CD4-positive, alpha-beta T cell treated with Interleukin-2 at 100 ng/mL for 4 hours (primary cell): ENCODE data around the gene GFOD1.
A peak's percentile ranks its signal among the peaks of the same experiment; 100 is the strongest.
"Not testable (repeated sequence)": the region's sequence is repeated elsewhere in the genome, so short reads cannot be mapped to it uniquely, and the experiment has no call there.

ENCODE experiments used
- DNase-seq: peaks from one replicate; pipeline ENCODE4 v3.0.0-alpha.2; 2020; ENCODE audit warnings: low spot score

Gene GFOD1

DNA sequence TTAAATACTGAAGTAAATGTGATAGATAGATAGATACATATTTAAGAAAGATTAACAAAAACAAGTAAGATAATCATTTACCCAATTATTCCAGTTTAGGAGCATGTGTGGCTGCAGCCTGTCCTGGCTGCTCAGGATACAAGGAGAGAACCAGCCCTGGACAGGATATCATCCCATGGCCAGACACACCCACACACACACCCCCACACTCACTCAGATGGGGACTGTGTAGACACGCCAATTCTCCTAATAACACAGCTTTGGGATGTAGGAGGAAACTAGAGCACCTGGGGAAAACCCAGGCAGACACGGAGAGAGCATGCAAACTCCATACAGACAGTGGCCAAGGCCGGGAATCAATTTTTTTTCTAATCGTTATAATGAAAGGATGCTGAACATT, 45.6 kb downstream of the GFOD1 start:
- DNase-seq = no peak

DNA sequence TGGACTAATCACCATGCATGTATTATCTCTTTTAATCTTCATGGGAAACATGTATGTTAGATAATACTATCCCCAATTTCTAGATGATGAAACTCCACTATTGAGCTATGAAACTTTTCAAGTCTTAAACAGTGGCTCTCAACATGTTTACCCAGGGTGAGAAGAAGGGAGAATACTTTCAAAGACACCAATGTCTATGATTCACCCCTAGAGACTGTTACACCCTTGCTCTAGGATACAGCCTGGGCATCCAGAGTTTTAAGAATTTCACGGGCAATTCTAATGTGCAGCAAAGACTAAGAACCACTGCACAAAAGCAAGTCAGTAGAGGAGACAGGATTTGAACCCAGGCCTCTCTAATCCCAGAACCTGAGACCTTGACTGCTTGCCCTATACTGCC, 47.8 kb downstream of the GFOD1 start:
- no peak for DNase-seq

DNA sequence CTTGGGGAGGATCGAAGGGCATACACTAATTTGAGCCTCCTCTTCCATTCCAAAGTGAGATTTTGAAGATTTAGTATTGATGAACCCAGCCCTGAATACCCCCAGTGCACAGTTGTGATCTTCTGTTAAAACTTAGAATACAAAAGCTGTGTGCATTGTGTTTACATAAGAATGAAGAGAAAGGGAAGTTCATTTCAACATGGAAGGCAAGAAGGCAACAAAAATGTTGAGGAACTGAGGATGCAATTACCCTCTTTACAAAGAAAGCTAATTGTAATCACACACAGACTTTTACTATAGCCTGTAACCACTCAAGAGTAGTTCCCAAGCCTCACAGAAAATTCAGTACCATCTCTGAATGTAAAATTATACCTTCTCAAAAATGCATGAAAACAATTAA, 49.3 kb downstream of the GFOD1 start:
- no peak for DNase-seq

DNA sequence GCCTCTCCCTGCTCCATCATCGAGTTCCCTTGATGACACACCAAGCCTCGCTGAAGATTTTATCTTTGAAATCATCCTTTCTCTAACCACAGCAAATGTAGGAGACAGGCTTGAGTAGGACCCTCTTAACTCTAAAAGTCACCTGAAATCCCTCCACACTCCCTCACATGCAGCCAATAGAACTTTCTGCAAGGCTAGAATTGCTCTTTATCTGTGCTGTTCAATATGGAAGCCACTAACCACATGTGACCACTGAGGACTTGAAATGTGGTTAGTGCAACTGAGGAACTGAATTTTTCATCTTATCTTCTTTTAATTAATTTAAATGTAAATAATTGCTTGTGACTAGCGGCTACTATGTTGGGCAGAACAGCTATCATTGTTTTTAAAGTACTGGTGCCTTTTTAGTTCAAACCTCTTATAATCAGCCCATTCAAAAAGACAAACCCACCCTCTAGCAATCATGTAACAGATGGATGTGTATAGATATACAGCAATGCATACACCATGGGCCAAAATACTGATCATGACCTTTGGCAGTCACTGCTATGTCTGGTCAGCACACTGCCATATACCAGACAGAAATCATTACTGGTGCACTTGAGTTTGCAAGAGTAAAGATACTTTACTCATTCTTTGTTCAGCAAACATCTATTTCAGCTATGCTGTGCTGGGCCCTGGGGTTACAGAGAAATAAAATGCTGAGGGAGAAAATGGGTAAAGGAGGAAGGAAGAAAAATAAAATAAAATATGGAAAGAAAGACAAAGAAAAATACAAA, 50.0 kb downstream of the GFOD1 start:
- DNase-seq = no peak

DNA sequence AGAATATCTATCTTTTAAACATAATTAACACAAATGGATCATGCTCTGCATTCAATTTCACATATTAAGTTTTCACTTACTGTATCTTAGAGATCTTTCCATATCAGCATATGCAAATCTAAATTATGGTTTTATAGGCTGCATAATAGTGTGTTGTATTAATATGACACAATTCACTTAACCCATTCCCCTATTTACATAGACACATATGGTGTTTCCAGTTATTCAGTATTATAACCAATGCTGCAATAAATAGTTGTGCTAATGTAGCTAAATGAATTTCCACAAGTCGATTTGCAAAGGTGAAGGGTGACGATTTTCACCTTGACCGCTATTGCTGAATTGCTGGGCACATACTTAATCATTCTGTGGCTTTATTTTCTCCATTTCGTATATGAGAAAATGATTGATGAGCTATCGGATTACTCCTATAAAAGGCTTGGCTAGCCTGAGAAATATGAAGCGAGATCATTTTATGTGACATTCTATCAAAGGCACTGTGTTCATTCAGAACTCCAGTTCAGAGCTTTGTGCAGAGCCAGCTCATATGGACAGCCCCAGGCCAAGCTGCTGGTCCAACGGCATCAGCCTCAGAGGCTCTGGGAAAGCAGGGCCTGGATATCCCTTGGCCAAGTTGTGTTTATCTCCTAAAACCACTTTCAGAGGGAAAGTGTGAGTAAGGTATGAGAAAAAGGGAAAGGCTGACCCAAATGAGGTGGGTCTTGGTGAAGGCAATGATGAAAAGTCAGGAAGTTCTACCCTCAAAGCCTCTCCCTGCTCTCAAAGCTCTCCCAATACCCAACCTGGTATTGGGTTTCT, 50.8 kb downstream of the GFOD1 start:
- DNase-seq = no peak

DNA sequence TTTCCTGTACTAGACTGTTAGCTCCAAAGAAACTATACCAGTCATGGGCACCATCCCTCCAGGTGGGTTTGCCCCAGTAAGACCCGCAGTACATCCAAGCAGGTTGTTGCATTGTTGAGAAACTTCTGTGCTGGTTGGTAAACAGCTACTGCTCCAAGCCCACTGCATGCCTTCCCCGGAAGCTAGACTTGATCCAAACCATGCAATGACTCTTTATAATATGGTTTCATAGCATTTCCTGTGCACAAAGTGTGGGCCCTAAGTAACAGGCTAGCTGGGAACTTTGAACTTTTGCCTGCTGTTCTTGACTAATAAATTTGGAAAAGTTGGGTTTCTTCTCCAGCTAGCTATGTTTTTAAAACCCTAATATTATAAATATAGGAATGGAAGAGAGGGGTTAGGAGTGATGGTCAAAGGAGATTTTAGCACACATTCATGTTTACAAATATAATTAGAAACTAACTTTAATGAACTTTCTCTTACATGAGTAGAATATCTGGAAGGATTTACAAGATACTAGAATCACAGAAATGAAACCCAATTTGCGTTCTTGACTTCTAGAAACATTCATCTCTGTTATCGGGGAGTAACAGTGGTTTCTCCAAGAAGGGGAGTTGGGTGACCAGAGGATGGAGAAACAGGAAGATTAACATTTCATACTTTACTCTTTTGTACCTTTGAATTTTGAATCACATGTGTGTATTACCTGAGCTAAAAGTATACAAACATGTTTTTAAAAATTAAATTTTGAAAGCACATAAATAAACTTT, 51.7 kb downstream of the GFOD1 start:
- no peak for DNase-seq

DNA sequence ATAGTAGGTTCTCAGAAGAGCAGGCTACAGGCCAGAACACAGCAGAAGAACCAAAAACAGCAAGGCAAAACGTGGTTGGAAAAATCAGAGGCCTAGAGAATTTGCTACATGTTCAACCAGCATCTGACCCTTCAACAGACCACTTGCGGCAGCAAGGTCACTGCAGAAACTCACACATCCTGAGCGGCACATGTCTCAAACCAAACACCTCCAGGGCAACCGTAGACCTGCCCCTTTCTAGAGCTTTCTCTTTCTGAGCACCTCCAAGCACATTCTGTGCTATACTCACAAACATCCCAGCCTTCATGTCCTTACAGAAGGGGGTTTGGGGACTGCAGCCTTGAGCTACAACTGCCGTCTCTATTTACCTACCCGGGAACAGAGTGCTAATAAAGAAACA, 52.6 kb downstream of the GFOD1 start:
- no peak for DNase-seq

DNA sequence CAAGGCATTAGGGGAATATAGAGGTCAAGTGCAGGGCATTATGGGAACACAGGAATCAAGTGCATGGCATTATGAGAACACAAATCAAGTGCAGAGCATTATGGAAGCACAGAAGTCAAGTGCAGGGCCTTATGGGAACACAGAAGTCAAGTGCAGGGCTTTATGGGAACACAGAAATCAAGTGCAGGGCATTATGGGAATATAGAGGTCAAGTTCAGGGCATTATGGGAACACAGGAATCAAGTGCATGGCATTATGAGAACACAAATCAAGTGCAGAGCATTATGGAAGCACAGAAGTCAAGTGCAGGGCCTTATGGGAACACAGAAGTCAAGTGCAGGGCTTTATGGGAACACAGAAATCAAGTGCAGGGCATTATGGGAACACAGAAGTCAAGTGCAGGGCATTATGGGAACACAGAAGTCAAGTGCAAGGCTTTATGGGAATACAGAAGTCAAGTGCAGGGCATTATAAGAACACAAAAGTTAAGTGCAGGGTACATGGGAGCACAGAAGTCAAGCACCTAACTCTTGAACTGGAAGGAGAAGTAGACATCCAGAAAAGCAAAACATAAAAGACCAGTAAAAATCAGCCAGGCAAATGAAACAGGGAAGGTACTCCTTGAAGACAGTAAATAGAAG, 53.1 kb downstream of the GFOD1 start:
- not testable (repeated sequence) for DNase-seq

DNA sequence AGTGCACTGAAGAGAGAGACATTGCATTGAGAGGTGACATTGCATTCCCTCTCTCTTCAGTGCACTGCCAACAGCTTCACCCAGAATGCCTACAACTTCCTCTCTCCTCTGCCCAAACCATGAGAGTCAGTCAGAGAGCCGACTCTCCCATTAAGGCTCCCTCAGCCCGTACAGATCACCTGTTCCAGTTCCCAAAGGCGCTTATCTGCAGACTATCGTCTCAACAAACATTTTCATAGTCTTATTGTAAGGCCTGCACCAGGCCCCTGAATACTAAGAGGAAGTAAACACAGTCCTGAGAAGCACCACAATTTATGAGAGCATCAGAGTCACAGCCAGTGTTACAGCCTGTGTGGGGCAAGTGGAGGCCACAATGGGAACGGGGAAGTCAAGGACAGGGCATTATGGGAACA, 53.7 kb downstream of the GFOD1 start:
- DNase-seq = no peak

DNA sequence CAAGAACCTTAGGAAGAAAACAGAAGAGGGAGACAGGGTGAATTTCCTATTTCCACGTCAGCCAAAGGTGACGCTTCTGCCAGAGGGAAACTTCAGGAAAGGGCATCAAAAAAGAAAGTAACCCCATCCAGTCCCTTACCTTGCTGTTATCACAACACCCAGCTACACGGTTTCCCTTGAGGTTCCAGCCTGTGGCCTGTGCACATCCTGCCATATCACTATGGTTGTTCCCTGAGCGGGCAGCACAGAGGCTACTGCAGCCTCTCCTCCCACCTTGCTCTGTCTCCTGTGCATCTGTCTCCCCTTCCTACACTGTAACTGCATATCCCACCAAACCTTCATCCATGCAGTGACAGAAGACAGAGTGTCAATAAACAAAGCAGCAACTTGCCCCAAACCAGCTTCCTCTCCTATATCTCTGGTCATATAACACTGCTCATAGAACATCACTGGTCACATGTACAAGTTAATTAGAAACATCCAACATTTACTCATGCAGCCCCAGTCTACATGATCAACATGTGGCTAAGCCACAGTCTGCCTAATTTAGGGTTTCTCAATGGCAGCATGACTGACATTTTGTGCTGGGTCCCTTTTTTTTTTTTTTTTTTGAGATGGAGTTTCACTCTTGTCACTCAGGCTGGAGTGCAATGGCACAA, 54.7 kb downstream of the GFOD1 start:
- no peak for DNase-seq

DNA sequence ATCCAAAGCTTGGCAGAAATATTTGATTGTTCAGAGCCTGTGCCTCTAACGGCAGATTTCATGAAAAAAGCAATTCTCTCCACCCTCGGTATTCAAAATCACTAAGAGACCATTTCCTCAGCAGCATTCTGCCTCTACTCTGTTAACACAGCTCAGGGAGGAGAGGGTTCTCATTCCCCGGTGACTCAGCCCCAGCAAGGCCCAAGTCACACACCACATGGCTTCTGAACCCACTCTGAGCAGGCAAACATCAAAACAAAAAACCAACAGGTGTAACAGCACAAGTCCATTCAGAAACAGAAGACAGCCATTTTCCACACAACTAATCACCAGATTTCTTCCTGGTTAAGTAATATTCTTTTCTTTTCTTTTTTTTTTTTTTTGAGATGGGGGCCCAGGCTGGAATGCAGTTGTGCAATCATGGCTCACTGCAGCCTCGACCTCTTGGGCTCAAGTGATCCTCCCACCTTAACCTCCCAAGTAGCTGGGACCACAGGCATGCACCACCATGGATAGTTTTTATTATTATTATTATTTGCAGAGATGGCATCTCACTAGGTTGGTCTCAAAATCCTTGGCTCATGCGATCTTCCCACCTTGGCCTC, 55.4 kb downstream of the GFOD1 start:
- DNase-seq = peak; percentile 55

DNA sequence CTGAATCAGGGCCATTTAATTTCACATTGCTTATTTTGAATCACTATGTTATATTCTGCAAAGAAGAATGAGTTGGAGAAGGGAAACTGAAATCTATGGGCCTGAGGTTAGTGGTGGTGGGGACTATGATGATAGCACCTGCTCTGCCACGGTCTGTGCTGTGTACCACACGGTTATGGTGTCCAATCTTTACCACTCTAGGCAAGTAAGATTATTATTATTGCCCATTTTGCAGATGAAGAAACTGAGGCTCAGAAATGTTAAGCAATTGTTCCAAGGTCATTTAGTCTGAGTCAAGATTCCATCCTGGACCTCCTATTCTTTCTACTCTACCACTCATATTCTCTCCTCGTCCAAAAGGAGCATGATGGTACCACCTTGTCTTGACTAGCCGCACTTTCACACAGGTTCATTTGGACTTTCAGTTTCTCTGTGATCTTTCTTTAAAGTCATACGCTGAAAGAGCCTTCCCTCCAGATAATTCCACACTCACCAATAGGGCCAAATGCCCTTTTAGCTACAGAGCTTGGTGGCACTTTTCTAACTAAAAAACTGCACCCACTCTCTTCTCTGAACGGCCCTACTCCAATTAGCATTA, 56.2 kb downstream of the GFOD1 start:
- no peak for DNase-seq

DNA sequence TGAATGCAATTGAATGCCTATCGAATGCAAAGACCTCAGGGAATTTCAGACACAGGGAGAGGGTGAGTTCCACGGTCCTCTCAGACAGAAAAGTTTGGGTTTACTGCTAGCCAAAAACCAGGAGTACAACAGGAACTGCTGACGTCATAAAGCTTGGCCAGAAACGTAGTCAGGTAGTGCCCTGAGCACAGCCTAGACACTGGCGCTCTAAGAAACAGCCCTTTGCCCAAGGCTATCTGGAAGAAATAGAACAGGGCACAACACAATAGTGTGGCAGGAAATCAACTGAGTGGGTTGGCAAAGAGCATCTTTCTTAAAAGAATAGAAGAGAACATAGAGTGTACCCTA, 58.0 kb downstream of the GFOD1 start:
- no peak for DNase-seq

DNA sequence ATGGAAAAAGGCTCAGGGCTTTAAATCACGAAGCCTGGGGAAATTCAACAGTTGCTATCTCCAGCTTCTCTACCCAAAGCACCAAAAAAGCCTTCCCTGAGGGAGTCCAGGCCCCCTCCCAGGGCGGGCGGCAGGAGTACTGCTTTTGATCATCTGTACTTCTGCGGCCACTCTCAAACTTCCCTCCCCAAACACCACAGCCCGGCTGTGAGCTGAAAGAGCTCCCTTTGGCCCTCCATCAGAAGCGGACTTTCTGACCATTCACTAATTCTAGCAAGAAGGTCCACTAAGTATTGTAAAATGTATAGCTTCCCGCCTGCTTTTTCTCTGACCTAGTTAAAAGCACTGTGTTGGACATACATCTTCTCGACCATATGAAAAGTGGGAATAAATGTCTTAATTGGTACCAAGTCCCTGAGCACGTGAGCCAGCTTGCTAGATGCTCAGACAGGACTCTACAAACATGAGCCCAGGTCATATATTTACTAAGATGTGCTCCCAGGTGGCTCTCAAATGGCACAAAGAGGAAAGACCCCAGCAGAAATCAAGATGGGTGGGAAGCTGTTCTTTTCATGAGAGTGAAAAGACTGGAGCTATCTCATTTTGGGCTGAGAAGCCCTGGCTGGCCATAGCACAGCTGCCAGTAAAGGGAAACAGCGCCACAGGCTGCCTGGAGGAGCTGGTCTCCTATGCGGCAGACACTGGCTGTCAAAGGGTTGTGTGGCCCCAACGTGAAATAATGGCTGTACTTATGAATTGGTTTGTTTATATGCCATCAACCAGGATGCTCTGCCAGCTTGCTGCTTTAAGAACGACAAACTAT, 58.6 kb downstream of the GFOD1 start:
- DNase-seq = no peak

DNA sequence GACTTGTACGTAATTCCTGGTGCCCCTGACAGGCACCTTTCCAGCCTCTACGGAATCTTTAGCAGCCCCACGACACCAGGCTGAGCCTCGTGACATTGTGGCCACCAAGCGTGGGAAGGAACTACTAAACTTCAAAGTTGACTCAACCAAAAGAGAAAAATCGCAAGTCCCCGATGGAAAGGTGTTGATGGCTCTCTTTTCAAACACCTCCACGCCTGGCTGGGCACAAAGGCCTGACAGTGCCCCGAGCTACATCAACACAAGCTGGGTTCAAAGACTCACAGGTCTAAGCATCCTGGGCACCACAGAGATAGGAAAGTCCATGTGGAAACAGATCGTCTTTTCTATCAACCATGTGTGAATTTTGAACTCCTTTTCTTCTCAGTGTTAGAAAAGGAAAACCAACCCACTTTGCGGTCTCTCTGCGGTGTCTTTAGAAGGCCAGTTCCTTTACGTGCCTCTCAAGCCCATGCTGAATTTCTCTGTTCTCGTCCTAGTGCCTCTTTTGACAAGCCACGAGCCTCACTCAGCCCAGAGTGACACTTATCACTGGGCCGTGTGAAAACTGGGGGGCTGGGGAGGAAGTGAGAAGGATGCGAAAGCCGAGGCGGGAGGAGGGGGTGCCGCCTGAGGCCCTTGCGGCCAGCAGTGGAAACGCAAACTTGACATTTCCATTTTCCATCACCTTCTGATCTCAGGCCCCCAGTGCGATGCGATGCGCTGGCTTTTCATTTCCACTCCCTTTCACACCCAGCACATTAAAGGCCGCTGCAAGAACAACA, 59.4 kb downstream of the GFOD1 start:
- DNase-seq = peak; percentile 63

DNA sequence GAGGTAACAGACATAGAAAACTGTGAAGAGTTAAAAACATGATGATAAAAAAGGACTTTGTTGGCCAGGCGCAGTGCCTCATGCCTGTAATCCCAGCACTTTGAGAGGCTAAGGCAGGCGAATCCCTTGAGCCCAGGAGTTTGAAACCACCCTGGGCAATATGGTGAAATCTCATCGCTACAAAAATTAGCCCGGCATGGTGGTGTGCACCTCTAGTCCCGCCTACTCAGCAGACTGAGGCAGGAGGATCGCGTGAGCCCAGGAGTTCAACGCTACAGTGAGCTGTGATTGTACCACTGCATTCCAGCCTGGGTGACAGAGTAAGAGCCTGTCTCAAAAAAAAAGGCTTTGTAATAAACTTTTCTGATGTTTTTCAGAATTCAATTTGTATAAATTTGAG, 60.1 kb downstream of the GFOD1 start:
- DNase-seq = no peak

DNA sequence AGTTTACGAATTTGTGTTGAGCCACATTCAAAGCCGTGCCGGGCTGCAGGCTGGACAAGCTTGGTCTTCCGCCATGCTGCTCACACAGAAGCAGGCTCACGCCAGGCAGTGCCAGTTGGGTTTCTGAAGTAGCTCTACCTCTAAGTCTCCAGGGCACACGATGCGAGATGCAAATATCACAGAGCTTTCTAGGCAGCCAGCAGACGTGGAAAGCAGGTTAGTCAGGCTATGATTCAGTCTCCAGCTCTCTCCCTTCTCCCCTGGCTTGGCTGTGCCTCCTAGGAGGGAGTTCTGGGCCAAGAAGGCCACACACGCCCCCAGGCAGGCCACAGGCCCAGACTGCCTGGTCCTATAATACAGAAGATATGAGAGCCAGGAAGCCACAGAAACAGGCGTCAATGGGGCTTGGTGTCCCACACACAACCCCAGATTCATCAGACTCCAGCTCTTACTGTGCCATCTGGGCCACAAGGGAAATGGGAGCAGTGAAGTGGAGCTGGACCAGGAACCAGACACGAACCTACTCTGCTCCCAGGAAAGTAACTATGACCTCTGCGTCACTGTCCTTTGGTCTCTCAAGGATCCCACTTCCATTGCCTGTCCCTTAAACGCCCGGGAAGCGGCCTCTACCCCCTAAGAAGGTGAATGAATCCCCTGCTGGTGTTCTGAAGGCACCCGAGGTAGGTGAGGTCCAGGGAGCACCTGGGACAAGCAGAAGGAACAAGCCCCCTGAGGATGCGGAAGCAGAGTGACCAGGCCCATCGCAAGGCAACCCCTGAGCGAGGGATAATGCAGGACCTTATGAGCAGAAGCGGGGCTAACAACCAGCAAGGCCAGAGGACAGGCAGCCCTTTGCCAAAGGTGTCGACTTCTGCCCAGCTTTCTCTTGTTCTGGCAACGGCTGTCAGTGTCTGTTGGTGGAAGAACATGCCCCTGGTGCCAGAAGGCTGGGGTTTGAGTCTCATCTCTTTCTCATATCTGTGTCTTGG, 61.2 kb downstream of the GFOD1 start:
- no peak for DNase-seq

DNA sequence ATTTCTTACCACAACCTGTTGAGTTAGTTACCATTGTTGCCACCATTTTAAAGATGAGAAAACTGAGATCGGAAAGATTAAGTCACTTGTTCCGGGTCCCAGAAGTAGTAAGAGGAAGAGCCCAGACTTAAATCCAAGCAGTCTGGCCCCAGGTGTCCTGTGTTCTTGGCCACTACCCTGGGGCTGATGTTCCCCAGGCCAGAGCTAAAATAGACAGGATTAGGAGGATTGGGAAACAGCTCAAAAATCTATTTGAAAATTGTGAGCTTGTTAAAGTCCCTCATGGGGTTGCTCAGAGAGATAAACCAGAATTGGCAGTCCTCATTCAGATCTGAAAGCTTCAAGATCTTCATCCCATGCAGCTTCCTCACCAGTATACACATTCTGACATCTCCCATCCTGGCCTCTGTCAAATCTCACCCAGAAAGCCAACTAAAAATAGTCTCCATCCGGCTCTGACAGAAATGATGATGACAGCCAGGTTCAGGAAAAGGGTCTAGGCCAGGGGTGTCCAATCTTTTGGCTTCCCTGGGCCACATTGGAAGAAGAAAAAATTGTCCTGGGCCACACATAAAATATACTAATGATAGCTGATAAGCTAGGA, 62.0 kb downstream of the GFOD1 start:
- DNase-seq = no peak
